LNCAP (cell line): Measurements from ENCODE around the gene PHETA2.

Experiments
- CTCF ChIP-seq: fragments of 450-650 bp; IDR thresholded peaks from 2 replicates; pipeline ENCODE4 v1.5.1; 2017; ENCODE audit warnings: mild to moderate bottlenecking

Gene PHETA2

GRCh38 chr22:42101199-42101598, 27.2 kb downstream of the PHETA2 start:
- no peak for TF ChIP-seq CTCF

DNA sequence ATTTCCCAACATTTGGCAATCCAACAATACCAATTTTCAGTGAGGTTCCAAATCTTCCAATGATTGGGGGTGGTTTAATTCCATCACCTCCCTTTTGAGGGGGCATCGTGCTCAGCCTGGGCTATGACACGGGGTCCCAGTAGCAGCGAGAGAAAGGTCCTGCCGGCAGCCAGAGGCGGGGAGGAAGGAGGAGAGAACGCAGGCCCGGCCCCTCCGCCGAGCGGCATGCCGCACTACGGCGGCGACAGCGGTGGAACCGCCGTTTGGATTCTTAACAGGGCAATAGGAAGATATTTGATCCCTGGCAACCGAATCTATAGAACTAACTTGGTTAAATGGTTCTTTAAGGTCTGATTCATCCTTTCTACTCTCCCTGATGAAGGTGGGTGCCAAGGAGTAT, 34.8 kb downstream of the PHETA2 start:
- TF ChIP-seq CTCF, result no peak

DNA sequence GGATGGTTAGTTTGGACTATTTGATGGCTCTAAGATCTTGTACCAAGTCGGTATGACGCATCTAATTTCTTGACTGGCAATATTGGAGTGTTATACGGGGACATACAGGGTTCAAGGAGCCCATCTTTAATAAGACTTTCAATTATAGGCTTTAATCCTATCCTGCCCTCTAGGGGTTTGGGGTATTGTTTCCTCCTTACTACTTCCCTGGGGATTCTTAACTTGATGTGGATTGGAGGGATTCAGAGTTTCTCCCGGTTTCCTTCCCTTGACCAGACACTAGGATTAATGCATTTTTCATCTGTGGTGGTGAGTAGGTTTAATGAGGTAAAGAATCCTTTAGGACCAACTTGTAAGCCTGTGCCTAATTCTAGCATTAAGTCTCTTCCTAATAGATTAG, 37.8 kb downstream of the PHETA2 start:
- no peak for TF ChIP-seq CTCF

DNA sequence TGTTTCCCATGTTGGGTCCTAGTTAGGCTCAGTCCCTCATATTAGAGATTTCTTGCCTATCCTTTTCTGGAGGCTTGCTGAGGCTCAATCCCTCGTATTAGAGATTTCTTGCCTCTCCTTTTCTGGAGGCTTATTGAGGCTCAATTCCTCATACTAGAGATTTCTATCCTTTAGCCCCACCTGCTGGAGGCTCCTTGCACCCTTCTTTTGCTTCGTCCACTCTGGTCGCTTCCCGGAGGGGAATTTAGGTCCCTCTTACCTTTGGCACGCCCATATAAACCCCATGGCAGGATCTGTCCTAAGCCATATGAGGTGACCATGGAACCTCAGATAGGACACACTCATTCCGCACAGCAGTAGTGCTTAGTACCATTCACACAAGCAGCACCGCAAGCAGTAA, 40.7 kb downstream of the PHETA2 start:
- TF ChIP-seq CTCF, result peak; percentile 7; the same call in 1 of the 2 replicates

GRCh38 chr22:42116848-42117424, 42.9 kb downstream of the PHETA2 start:
- TF ChIP-seq CTCF, result no peak

DNA sequence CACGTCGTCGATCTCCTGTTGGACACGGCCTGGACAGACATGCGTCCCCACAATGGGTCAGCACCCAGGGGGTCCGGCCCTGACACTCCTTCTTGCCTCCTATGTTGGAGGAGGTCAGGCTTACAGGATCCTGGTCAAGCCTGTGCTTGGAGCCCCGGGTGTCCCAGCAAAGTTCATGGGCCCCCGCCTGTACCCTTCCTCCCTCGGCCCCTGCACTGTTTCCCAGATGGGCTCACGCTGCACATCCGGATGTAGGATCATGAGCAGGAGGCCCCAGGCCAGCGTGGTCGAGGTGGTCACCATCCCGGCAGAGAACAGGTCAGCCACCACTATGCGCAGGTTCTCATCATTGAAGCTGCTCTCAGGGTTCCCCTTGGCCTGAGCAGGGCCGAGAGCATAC, 53.6 kb downstream of the PHETA2 start:
- TF ChIP-seq CTCF, result no peak
